ENCODE results near the gene NCOA3.
"Not testable (repeated sequence)": the region's sequence is repeated elsewhere in the genome, so short reads cannot be mapped to it uniquely, and the experiment has no call there.

NCOA3 gene

DNA sequence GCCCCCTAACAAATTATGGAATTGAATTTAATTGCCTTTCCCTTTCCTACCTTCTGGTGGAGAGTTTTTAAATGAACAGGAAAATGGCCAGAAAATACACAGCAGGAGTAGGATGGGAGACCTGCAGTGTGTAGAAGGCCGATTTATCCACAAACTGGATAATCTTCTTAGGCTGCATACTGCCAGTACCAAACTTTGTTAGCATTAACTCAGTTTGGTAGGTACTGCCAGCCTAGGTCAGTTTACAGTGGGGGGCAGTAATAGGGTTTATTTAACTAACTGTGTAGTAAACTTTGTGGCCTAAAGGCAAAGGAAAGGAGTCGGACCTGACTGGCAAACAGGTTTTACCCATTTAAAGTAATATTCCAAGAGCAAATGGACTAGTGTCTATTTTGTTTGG lies 4.6 kb downstream of the NCOA3 start:
- H3K4me1 ChIP-seq (ENCODE audit: control insufficient read depth, insufficient read depth, low read length), result peaks cover 1% of the 10 kb centered on the region
- no peak overlapping the region for H3K4me3 ChIP-seq (ENCODE audit: low read length in 2 of 2)
- H3K9me3 ChIP-seq (ENCODE audit: control insufficient read depth in 2 of 2, low read length in 2 of 2), result no peaks in the 10 kb centered on the region
- no peak overlapping the region for H3K9ac ChIP-seq (ENCODE audit: low read length in 2 of 2)
- no peak overlapping the region for H3K27ac ChIP-seq (ENCODE audit: low read length)
- no peaks in the 10 kb centered on the region for H3K27me3 ChIP-seq (ENCODE audit: control insufficient read depth in 1 of 2, insufficient read depth in 2 of 2, low read length in 2 of 2)
- H3K36me3 ChIP-seq (ENCODE audit: control insufficient read depth in 2 of 2, insufficient read depth in 2 of 2, low read length in 2 of 2), result no peaks in the 10 kb centered on the region

DNA sequence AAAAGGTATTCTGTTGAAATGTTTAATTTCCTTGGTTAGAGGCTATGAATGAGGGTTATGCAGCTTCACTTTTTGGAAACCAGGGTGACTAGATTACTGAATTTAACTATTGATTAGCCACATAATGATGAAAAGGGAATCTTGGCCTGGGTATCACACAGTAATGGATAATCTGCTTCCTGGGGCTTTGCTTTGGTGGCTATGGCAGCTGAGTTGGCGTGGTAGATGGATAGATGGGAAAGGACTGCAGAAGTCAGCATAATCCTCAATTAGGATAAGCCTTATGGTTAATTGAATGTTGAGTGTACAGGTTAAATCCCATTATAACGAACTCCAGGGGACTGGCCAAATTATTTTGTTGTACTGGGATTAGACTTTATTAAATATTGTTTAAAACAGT lies 5.2 kb downstream of the NCOA3 start:
- Histone ChIP-seq H3K36me3 (ENCODE audit: control insufficient read depth in 2 of 2, insufficient read depth in 2 of 2, low read length in 2 of 2) (no peaks in the 10 kb centered on the region), H3K9ac (ENCODE audit: low read length in 2 of 2) (no peak overlapping the region), H3K27me3 (ENCODE audit: control insufficient read depth in 1 of 2, insufficient read depth in 2 of 2, low read length in 2 of 2) (no peaks in the 10 kb centered on the region), H3K27ac (ENCODE audit: low read length) (no peak overlapping the region), H3K4me3 (ENCODE audit: low read length in 2 of 2) (no peak overlapping the region), H3K4me1 (ENCODE audit: control insufficient read depth, insufficient read depth, low read length) (no peaks in the 10 kb centered on the region), H3K9me3 (ENCODE audit: control insufficient read depth in 2 of 2, low read length in 2 of 2) (no peaks in the 10 kb centered on the region)

DNA sequence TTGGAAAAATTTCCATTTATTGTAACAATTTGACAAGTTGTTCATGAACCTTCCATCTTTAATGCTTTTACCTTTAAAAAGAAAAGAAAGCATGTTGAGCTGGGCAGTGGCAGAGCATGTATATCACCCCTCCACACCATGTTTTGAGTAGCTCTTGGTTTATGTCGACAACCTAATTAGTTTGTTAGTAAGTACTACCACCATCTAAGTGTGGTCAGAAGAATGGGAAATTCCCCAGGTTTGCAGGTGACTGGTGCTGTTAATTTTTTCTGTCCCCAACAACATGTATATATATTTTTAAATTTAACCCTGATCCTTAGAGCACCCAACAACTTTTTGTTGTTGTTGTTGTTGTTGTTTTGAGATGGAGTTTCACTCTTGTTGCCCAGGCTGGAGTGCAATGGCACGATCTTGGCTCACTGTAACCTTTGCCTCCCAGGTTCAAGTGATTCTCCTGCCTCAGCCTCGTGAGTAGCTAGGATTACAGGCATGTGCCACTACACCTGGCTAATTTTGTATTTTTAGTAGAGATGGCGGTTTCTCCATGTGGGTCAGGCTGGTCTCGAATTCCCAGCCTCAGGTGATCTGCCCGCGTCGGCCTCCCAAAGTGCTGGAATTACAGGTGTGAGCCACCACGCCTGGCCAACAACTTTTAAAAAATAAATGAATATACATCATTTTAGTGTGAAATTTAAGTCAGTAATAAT lies 5.7 kb downstream of the NCOA3 start:
- H3K4me1 ChIP-seq (ENCODE audit: control insufficient read depth, insufficient read depth, low read length); H3K27me3 ChIP-seq (ENCODE audit: control insufficient read depth in 1 of 2, insufficient read depth in 2 of 2, low read length in 2 of 2); H3K9me3 ChIP-seq (ENCODE audit: control insufficient read depth in 2 of 2, low read length in 2 of 2); H3K9ac ChIP-seq (ENCODE audit: low read length in 2 of 2); H3K4me3 ChIP-seq (ENCODE audit: low read length in 2 of 2); H3K27ac ChIP-seq (ENCODE audit: low read length); H3K36me3 ChIP-seq (ENCODE audit: control insufficient read depth in 2 of 2, insufficient read depth in 2 of 2, low read length in 2 of 2): not testable (repeated sequence)

DNA sequence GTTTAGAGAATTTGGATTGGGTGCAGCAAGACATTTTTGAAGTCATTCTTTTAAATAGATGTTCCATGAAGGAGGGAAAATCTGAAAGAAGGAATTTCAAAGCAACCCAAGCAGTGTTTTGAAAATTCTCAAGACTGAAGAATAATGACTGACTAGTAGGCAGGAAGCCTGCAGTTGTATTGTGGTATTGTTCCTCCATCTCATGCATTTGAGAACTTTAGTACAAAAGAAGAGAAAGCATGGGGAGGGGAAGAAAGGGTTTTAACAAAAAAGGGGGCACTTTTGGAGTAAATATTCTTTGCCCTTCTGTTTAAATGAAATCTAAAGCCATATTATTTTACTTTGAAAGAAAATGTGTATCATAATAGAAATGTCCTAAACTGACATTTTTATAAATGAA lies 6.6 kb downstream of the NCOA3 start:
- Histone ChIP-seq H3K4me1 (ENCODE audit: control insufficient read depth, insufficient read depth, low read length) (no peaks in the 10 kb centered on the region), H3K36me3 (ENCODE audit: control insufficient read depth in 2 of 2, insufficient read depth in 2 of 2, low read length in 2 of 2) (no peaks in the 10 kb centered on the region), H3K4me3 (ENCODE audit: low read length in 2 of 2) (no peak overlapping the region), H3K9ac (ENCODE audit: low read length in 2 of 2) (no peak overlapping the region), H3K27me3 (ENCODE audit: control insufficient read depth in 1 of 2, insufficient read depth in 2 of 2, low read length in 2 of 2) (no peaks in the 10 kb centered on the region), H3K27ac (ENCODE audit: low read length) (no peak overlapping the region), H3K9me3 (ENCODE audit: control insufficient read depth in 2 of 2, low read length in 2 of 2) (no peaks in the 10 kb centered on the region)

DNA sequence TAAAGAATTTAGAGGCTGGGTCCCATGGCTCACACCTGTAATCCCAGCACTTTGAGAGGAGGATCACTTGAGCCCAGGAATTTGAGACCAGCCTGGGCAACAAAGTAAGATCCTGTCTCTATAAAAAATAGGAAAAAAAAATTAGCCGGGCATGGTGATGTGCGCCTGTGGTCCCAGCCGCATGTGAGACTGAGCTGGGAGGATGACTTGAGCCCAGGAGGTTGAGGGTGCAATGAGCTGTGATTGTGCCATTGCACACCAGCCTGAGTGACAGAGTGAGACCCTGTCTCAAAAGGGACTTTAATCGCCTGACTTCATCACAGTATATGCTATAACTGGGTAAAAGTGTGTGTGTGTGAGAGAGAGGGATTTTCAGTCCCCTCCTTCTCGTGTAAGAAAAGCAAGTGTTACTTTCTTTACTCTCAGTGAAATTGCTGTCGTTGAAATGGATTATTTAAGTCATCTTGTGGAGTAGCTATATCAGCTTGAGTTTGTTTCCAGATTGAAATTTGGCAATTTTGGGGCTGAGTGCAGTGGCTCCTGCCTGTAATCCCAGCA lies 7.5 kb downstream of the NCOA3 start:
- Histone ChIP-seq H3K27me3 (ENCODE audit: control insufficient read depth in 1 of 2, insufficient read depth in 2 of 2, low read length in 2 of 2) (no peaks in the 10 kb centered on the region), H3K27ac (ENCODE audit: low read length) (no peak overlapping the region), H3K4me1 (ENCODE audit: control insufficient read depth, insufficient read depth, low read length) (no peaks in the 10 kb centered on the region), H3K4me3 (ENCODE audit: low read length in 2 of 2) (no peak overlapping the region), H3K9ac (ENCODE audit: low read length in 2 of 2) (no peak overlapping the region), H3K36me3 (ENCODE audit: control insufficient read depth in 2 of 2, insufficient read depth in 2 of 2, low read length in 2 of 2) (no peaks in the 10 kb centered on the region), H3K9me3 (ENCODE audit: control insufficient read depth in 2 of 2, low read length in 2 of 2) (no peaks in the 10 kb centered on the region)

DNA sequence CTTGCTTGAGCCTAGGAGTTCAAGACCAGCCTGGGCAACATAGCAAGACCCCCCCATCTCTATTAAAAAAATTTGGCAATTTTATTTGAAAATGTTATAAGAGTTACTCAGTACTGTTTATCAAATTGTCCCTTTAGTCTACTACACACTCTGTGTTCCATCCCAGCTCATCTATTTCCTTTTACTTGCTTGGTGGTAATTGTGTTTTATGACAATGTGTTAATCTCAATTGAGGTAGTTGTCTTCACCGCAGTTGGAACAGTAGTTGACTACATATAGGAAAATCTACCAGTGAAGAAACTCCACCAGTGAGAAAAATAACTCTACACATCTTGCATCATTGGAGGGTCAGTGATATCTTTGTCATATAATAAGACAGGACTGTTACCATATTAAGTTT lies 8.0 kb downstream of the NCOA3 start:
- H3K9me3 ChIP-seq (ENCODE audit: control insufficient read depth in 2 of 2, low read length in 2 of 2), result no peaks in the 10 kb centered on the region
- H3K27ac ChIP-seq (ENCODE audit: low read length), result no peak overlapping the region
- no peaks in the 10 kb centered on the region for H3K27me3 ChIP-seq (ENCODE audit: control insufficient read depth in 1 of 2, insufficient read depth in 2 of 2, low read length in 2 of 2)
- no peaks in the 10 kb centered on the region for H3K4me1 ChIP-seq (ENCODE audit: control insufficient read depth, insufficient read depth, low read length)
- no peak overlapping the region for H3K4me3 ChIP-seq (ENCODE audit: low read length in 2 of 2)
- H3K36me3 ChIP-seq (ENCODE audit: control insufficient read depth in 2 of 2, insufficient read depth in 2 of 2, low read length in 2 of 2), result no peaks in the 10 kb centered on the region
- H3K9ac ChIP-seq (ENCODE audit: low read length in 2 of 2), result no peak overlapping the region

DNA sequence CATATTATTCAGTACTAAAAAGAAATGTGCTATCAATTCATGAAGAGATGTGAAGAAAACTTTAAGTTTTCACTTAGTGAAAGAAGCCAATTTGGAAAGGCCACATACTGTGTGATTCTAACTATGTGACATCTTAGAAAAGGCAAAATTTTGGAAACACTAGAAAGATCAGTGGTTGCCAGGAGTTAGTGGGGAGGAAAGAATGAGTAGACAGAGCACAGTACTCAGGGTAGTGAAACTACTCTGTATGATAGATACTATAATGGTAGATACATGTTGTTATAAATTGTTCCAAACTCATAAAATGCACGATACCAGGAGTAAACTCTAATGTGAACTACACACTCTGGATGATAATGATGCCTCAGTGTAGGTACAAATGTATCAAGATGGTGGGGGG lies 14.2 kb downstream of the NCOA3 start:
- H3K4me1 ChIP-seq (ENCODE audit: control insufficient read depth, insufficient read depth, low read length), result no peaks in the 10 kb centered on the region
- H3K9me3 ChIP-seq (ENCODE audit: control insufficient read depth in 2 of 2, low read length in 2 of 2), result peaks cover 0 to 2% of the 10 kb centered on the region in 2 donors
- H3K9ac ChIP-seq (ENCODE audit: low read length in 2 of 2), result no peak overlapping the region
- peaks cover 2 to 3% of the 10 kb centered on the region in 2 donors for H3K36me3 ChIP-seq (ENCODE audit: control insufficient read depth in 2 of 2, insufficient read depth in 2 of 2, low read length in 2 of 2)
- no peak overlapping the region for H3K27ac ChIP-seq (ENCODE audit: low read length)
- H3K4me3 ChIP-seq (ENCODE audit: low read length in 2 of 2), result no peak overlapping the region
- no peaks in the 10 kb centered on the region for H3K27me3 ChIP-seq (ENCODE audit: control insufficient read depth in 1 of 2, insufficient read depth in 2 of 2, low read length in 2 of 2)

DNA sequence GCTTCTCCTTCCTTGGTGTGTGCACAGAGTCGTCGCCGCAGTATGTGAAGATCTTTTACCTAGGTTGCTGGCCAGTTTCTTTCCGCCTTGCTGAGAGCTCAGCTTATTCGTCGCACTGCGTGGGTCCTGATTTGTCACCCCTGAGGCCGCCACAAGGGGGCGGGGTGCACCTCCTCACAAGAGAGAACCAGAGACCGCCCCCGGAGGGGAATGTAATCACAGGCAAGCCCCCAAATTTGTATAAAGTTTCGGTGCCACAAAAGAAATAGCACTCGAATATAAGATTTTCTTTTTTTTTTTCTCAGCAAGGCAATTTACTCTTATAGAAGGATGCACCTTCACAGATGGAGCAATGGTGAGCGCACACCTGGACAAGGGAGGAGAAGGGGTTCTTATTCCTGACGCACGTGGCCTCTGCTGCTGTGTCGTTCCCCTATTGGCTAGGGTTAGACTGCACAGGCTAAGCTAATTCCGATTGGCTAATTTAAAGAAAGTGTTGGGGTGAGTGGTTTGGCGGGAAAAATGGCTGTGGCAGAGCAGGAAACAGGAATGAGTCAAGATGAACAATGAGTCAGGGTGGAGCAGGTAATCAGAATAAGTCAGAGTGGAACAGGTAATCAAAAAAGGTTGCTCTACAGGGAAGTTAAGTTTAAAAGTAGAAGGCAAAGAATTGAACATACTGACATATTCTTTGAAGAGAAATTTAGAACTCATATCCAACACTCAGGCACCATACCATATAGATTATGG lies 19.5 kb downstream of the NCOA3 start:
- Histone ChIP-seq H3K9me3 (ENCODE audit: control insufficient read depth in 2 of 2, low read length in 2 of 2) (peaks cover 0 to 8% of the 10 kb centered on the region in 2 donors), H3K4me1 (ENCODE audit: control insufficient read depth, insufficient read depth, low read length) (no peaks in the 10 kb centered on the region), H3K4me3 (ENCODE audit: low read length in 2 of 2) (no peak overlapping the region), H3K9ac (ENCODE audit: low read length in 2 of 2) (no peak overlapping the region), H3K36me3 (ENCODE audit: control insufficient read depth in 2 of 2, insufficient read depth in 2 of 2, low read length in 2 of 2) (peaks cover 2 to 4% of the 10 kb centered on the region in 2 donors), H3K27ac (ENCODE audit: low read length) (no peak overlapping the region), H3K27me3 (ENCODE audit: control insufficient read depth in 1 of 2, insufficient read depth in 2 of 2, low read length in 2 of 2) (no peaks in the 10 kb centered on the region)

DNA sequence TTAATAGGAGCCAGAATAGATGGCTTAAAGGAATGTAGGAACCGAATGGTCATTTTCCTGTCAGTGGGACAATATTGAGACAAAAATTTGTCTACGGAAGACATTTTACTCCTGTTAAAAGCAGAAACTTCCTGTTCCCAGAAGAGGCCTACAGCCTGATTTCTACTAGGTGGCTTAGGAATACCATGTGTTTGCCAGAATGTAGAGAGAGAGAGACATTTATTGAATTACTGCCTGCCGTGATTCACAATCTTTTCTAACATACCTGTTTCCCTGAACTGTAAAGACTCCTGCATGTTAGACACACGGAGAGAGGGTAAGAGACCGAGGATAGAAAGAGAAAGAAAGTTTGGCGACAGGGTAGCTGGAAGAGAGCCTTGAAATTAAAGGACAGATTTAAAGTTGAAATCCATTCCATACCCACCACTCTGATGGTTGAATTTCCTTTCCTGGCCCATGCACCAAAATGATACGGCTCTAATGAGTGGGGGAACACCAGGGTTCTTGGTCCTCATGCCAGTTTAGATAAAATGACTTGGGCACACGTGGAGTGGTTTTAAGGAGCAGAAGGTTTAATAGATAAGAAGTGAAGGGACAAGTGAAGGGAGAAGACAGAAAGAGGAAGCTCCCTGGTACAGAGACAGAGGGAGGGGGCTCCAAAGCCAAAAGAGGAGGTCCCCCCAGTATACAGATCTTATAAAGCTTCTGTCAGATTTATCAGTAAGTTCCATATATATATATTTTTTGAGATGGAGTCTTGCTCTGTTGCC lies 22.5 kb downstream of the NCOA3 start:
- peaks cover 2 to 4% of the 10 kb centered on the region in 2 donors for H3K36me3 ChIP-seq (ENCODE audit: control insufficient read depth in 2 of 2, insufficient read depth in 2 of 2, low read length in 2 of 2)
- no peaks in the 10 kb centered on the region for H3K27me3 ChIP-seq (ENCODE audit: control insufficient read depth in 1 of 2, insufficient read depth in 2 of 2, low read length in 2 of 2)
- H3K4me1 ChIP-seq (ENCODE audit: control insufficient read depth, insufficient read depth, low read length), result no peaks in the 10 kb centered on the region
- peak overlapping the region in 1 of 2 donors; percentile 28 for H3K9ac ChIP-seq (ENCODE audit: low read length in 2 of 2)
- no peak overlapping the region for H3K27ac ChIP-seq (ENCODE audit: low read length)
- H3K4me3 ChIP-seq (ENCODE audit: low read length in 2 of 2), result peak overlapping the region in 1 of 2 donors; percentile 12
- peaks cover 0 to 8% of the 10 kb centered on the region in 2 donors for H3K9me3 ChIP-seq (ENCODE audit: control insufficient read depth in 2 of 2, low read length in 2 of 2)

DNA sequence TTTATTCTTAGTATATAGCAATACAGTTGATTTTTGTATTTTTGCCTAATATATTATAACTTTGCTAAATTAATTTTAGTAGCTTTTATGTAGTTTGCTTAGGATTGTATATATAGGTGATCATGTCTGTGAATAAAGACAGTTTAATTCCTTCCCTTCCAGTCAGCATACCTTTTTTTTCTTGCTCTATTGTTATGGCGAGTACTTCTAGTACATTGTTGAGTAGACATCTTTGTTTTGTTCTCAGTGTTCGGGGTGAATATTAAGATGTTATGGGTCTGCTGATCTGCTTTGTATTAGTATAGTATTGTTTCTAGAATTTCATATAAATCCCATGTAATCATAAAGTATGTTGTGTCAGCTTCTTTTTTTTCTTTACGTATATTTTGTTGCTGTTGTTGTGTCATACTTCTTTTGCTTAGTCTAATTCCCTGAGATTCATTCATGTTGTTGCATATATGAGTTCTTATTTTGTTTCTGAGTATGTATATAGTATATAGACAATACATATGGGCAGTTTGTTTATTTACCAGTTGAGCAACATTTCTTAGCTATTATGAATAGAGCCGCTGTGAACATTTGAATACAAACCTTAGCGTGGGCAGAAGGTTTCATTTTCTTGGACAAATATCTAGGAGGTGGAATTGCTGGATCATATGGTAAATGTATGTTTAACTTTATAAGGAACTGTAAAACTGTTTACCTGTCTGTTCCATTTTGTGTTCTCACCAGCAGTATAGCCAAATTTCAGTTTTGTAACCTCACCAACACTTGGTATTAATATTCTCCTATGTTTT lies 25.5 kb downstream of the NCOA3 start:
- Histone ChIP-seq H3K27ac (ENCODE audit: low read length) (no peak overlapping the region), H3K4me1 (ENCODE audit: control insufficient read depth, insufficient read depth, low read length) (no peaks in the 10 kb centered on the region)

More for the DNA sequence above, 25.5 kb downstream of the NCOA3 start:
- Histone ChIP-seq H3K4me3 (ENCODE audit: low read length in 2 of 2) (no peak overlapping the region), H3K9me3 (ENCODE audit: control insufficient read depth in 2 of 2, low read length in 2 of 2) (no peaks in the 10 kb centered on the region), H3K27me3 (ENCODE audit: control insufficient read depth in 1 of 2, insufficient read depth in 2 of 2, low read length in 2 of 2) (no peaks in the 10 kb centered on the region), H3K36me3 (ENCODE audit: control insufficient read depth in 2 of 2, insufficient read depth in 2 of 2, low read length in 2 of 2) (no peaks in the 10 kb centered on the region), H3K9ac (ENCODE audit: low read length in 2 of 2) (no peak overlapping the region)
